ENCODE measurements around the gene SPACA9.

Gene SPACA9

GRCh38 chr9:132912131-132912530 is 33.4 kb downstream of the SPACA9 start:
- no peak overlapping the region for H3K4me3 ChIP-seq (ENCODE audit: low read depth, low read length)
- no peak for DNase-seq (ENCODE audit: low read depth)
- TF ChIP-seq, protein P1, sequence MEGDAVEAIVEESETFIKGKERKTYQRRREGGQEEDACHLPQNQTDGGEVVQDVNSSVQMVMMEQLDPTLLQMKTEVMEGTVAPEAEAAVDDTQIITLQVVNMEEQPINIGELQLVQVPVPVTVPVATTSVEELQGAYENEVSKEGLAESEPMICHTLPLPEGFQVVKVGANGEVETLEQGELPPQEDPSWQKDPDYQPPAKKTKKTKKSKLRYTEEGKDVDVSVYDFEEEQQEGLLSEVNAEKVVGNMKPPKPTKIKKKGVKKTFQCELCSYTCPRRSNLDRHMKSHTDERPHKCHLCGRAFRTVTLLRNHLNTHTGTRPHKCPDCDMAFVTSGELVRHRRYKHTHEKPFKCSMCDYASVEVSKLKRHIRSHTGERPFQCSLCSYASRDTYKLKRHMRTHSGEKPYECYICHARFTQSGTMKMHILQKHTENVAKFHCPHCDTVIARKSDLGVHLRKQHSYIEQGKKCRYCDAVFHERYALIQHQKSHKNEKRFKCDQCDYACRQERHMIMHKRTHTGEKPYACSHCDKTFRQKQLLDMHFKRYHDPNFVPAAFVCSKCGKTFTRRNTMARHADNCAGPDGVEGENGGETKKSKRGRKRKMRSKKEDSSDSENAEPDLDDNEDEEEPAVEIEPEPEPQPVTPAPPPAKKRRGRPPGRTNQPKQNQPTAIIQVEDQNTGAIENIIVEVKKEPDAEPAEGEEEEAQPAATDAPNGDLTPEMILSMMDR (IDR thresholded peaks at IDR 0.05; ENCODE audit: control insufficient read depth, extremely low read depth, insufficient read depth) = no peak

- H3K4me3 ChIP-seq (ENCODE audit: low read depth, low read length) = no peak overlapping the region
- TF ChIP-seq, protein P1 (IDR thresholded peaks at IDR 0.05; ENCODE audit: control insufficient read depth, extremely low read depth, insufficient read depth) = no peak
- no peak for DNase-seq (ENCODE audit: low read depth)
Measured at GRCh38 chr9:132914924-132915323, 36.2 kb downstream of the SPACA9 start.

DNA sequence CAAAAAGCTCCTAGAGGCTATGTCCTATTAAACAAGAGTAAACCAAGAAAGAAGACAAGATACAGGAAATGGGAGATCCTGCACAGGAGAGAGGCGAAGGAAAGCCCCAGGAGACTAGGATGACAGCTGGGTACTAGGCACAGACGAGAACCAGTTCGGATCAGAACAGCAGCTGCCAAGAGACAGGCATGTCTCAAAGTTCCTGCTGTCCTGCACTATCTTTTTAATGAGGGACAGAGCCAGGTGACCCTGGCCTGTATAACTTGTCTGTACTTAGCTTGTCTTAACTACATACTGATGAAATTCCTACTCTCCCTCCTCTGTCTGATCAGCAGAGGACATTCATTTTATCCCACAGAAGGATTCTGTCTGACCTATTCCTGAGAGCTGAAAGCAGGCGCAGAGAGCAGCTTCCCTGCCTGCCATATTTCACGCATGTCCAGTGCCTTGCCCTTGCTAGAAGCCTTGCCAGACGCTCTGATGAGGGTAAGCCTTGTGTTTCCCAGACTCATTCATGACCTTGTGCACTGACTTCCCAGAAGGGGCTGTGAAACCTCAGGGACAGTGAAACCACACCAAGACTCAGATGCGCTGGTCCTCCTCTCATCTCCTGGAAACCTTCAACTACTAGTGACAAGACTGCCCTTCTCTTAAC is 41.0 kb downstream of the SPACA9 start:
- DNase-seq (ENCODE audit: low read depth) = no peak
- TF ChIP-seq, protein P1 (IDR thresholded peaks at IDR 0.05; ENCODE audit: control insufficient read depth, extremely low read depth, insufficient read depth) = no peak
- H3K4me3 ChIP-seq (ENCODE audit: low read depth, low read length) = no peak overlapping the region

- no peak for DNase-seq (ENCODE audit: low read depth)
- no peak overlapping the region for H3K4me3 ChIP-seq (ENCODE audit: low read depth, low read length)
- TF ChIP-seq, protein P1 (IDR thresholded peaks at IDR 0.05; ENCODE audit: control insufficient read depth, extremely low read depth, insufficient read depth) = no peak
Measured at GRCh38 chr9:132923346-132923902, 44.7 kb downstream of the SPACA9 start.

DNA sequence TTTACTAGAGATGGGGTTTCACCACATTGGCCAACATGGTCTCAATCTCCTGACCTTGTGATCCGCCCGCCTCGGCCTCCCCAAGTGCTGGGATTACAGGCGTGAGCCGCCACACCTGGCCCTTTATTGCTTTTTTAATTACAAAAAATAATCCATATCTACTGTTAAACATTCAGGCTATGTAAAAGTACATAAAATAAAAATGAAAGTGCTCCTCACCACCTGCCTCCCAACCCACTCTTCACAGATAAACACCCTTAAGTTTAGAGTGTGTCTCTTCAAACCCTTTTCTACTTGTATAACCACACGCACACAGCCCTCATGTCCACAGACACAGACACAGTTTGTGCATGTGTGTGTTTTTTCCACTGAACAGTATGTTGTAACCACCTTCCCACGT is 49.0 kb downstream of the SPACA9 start:
- TF ChIP-seq, protein P1 (IDR thresholded peaks at IDR 0.05; ENCODE audit: control insufficient read depth, extremely low read depth, insufficient read depth) = no peak
- no peak for DNase-seq (ENCODE audit: low read depth)
- H3K4me3 ChIP-seq (ENCODE audit: low read depth, low read length) = no peak overlapping the region

GRCh38 chr9:132931178-132931735 is 52.6 kb downstream of the SPACA9 start:
- DNase-seq (ENCODE audit: low read depth) = no peak
- no peak overlapping the region for H3K4me3 ChIP-seq (ENCODE audit: low read depth, low read length)
- TF ChIP-seq, protein P1 (IDR thresholded peaks at IDR 0.05; ENCODE audit: control insufficient read depth, extremely low read depth, insufficient read depth) = no peak
